Hippocampal formation (tissue), 2 donors: Measurements from ENCODE around the gene TMEM141.
A peak's percentile ranks its signal among the peaks of the same experiment; 100 is the strongest.
"Not testable (repeated sequence)": the region's sequence is repeated elsewhere in the genome, so short reads cannot be mapped to it uniquely, and the experiment has no call there.

Source experiments
- DNase-seq, 2 donors: peaks; one replicate each; lab custom pipeline; 2025; lab: John Stamatoyannopoulos, UW

Gene TMEM141

GRCh38 chr9:136773386-136774044 lies 17.6 kb upstream of the TMEM141 start:
- no peak for DNase-seq

- no peak for DNase-seq
These were observed 16.6 kb upstream of the TMEM141 start for GRCh38 chr9:136774416-136775045.

- DNase-seq, result no peak
These were observed 16.0 kb upstream of the TMEM141 start for GRCh38 chr9:136775191-136775590.

- no peak for DNase-seq
These were observed 14.2 kb upstream of the TMEM141 start for GRCh38 chr9:136776947-136777346.

- no peak for DNase-seq
These were observed 13.8 kb upstream of the TMEM141 start for GRCh38 chr9:136777359-136777758.

GRCh38 chr9:136779808-136780207 lies 11.3 kb upstream of the TMEM141 start:
- no peak for DNase-seq

- DNase-seq, result no peak
These were observed 8.7 kb upstream of the TMEM141 start for GRCh38 chr9:136782452-136782851.

GRCh38 chr9:136784249-136784996 lies 6.7 kb upstream of the TMEM141 start:
- DNase-seq, result no peak

GRCh38 chr9:136784997-136785361 lies 6.2 kb upstream of the TMEM141 start:
- DNase-seq, result no peak

- not testable (repeated sequence) for DNase-seq
These were observed 5.4 kb upstream of the TMEM141 start for GRCh38 chr9:136785565-136786355.

- peak; percentile 57 to 60 for DNase-seq
These were observed 4.7 kb upstream of the TMEM141 start for GRCh38 chr9:136786451-136786850.

- not testable (repeated sequence) for DNase-seq
These were observed 4.2 kb upstream of the TMEM141 start for GRCh38 chr9:136786983-136787382.

GRCh38 chr9:136787690-136788400 lies 3.3 kb upstream of the TMEM141 start:
- peak; percentile 62 to 65 for DNase-seq

- DNase-seq, result not testable (repeated sequence)
These were observed 2.3 kb upstream of the TMEM141 start for GRCh38 chr9:136788644-136789522.

GRCh38 chr9:136789523-136789937 lies 1.6 kb upstream of the TMEM141 start:
- no peak for DNase-seq

GRCh38 chr9:136791516-136792276 lies 552 bp downstream of the TMEM141 start:
- DNase-seq, result no peak

GRCh38 chr9:136792321-136793085 lies 1.4 kb downstream of the TMEM141 start:
- no peak for DNase-seq

GRCh38 chr9:136793086-136793946 lies 2.2 kb downstream of the TMEM141 start:
- DNase-seq, result no peak
